Neural cell (in vitro differentiated cells): ENCODE results near the gene GPSM1. TPM values are rescaled to one million over a fixed set of nuclear protein-coding genes. Genes with fewer than 3 reads are reported as not detected.

ENCODE experiments used
- H2AFZ ChIP-seq: fragments of 200-600, 300-800 bp; sonication (generic), shearing (Covaris generic); 2 replicates; pipeline ENCODE4 v1.6.0; 2014; ENCODE audit warnings: low read depth, mild to moderate bottlenecking, antibody characterized with exemption, low read length, moderate library complexity
- H3F3A ChIP-seq: fragments of 200-600 bp; shearing (Covaris generic); 2 replicates; pipeline ENCODE4 v1.6.1; 2016; ENCODE audit warnings: mild to moderate bottlenecking, moderate library complexity, mixed read lengths, antibody characterized with exemption, low read length; ENCODE audit not compliant: insufficient read depth, poor library complexity, severe bottlenecking
- H3K27ac ChIP-seq: fragments of 200-600, 300-800 bp; sonication (generic), shearing (Covaris generic); 2 replicates; pipeline ENCODE4 v1.5.1; 2014; ENCODE audit warnings: mild to moderate bottlenecking, low read length, moderate library complexity
- H3K27me3 ChIP-seq: fragments of 300-800, 200-600 bp; sonication (generic), shearing (Covaris generic); 2 replicates; pipeline ENCODE4 v1.6.0; 2014; ENCODE audit warnings: mild to moderate bottlenecking, low read depth, low read length, moderate library complexity; ENCODE audit not compliant: insufficient read depth
- H3K36me3 ChIP-seq: fragments of 300-800, 200-600 bp; sonication (generic), shearing (Covaris generic); 2 replicates; pipeline ENCODE4 v1.5.1; 2014; ENCODE audit warnings: mild to moderate bottlenecking, antibody characterized with exemption, low read length, moderate library complexity; ENCODE audit not compliant: insufficient read depth
- H3K4me2 ChIP-seq: fragments of 300-800, 200-600 bp; sonication (generic), shearing (Covaris generic); 2 replicates; pipeline ENCODE4 v1.6.0; 2014; ENCODE audit warnings: mild to moderate bottlenecking, low read length
- H3K4me3 ChIP-seq: fragments of 300-800, 200-600 bp; sonication (generic), shearing (Covaris generic); 2 replicates; pipeline ENCODE4 v1.5.1; 2014; ENCODE audit warnings: mild to moderate bottlenecking, low read length, moderate library complexity
- H3K79me2 ChIP-seq: fragments of 200-600 bp; shearing (Covaris generic); replicated peaks from 2 replicates; pipeline ENCODE4 v1.6.0; 2014; ENCODE audit warnings: mild to moderate bottlenecking, low read length, moderate library complexity; ENCODE audit not compliant: insufficient read depth
- H3K9ac ChIP-seq: fragments of 300-800, 200-600 bp; sonication (generic), shearing (Covaris generic); 2 replicates; pipeline ENCODE4 v1.6.1; 2016; ENCODE audit warnings: mild to moderate bottlenecking, low read length, mixed read lengths
- H3K9me2 ChIP-seq: fragments of 200-600 bp; shearing (Covaris generic); 2 replicates; pipeline ENCODE4 v1.6.1; 2016; ENCODE audit warnings: mild to moderate bottlenecking, low read length, mixed read lengths; ENCODE audit not compliant: insufficient read depth
- H3K9me3 ChIP-seq: fragments of 200-600, 300-800 bp; sonication (generic), shearing (Covaris generic); 2 replicates; pipeline ENCODE4 v1.6.1; 2016; ENCODE audit warnings: mild to moderate bottlenecking, mixed run types, low read length, moderate library complexity, mixed read lengths
- H4K20me1 ChIP-seq: fragments of 200-600 bp; shearing (Covaris generic); 2 replicates; pipeline ENCODE4 v1.6.1; 2016; ENCODE audit warnings: mild to moderate bottlenecking, mixed run types; ENCODE audit not compliant: insufficient read depth
- EP300 ChIP-seq: fragments of 450-650 bp; conservative IDR thresholded peaks from 2 replicates; pipeline ENCODE4 v1.6.1; 2014; ENCODE audit warnings: antibody characterized with exemption, mild to moderate bottlenecking, moderate library complexity; ENCODE audit not compliant: poor library complexity, severe bottlenecking
- EZH2 ChIP-seq: fragments of 200-600, 300-800 bp; shearing (Covaris generic), sonication (generic); IDR thresholded peaks from 2 replicates; pipeline ENCODE4 v1.6.1; 2014; ENCODE audit warnings: antibody characterized with exemption, low read length, borderline replicate concordance, mild to moderate bottlenecking; ENCODE audit not compliant: insufficient read depth, poor library complexity, severe bottlenecking
- MXI1 ChIP-seq: fragments of 450-650 bp; conservative IDR thresholded peaks from 2 replicates; pipeline ENCODE4 v1.6.1; 2014; ENCODE audit warnings: antibody characterized with exemption, mild to moderate bottlenecking; ENCODE audit not compliant: poor library complexity, severe bottlenecking
- POLR2AphosphoS5 ChIP-seq: IDR thresholded peaks from 2 replicates; pipeline ENCODE4 v1.6.1; 2012
- RAD21 ChIP-seq: fragments of 450-650 bp; conservative IDR thresholded peaks from 2 replicates; pipeline ENCODE4 v1.6.1; 2014; ENCODE audit warnings: antibody characterized with exemption, mild to moderate bottlenecking, moderate library complexity
- SMC3 ChIP-seq: fragments of 450-650 bp; conservative IDR thresholded peaks from 2 replicates; pipeline ENCODE4 v1.6.1; 2014; ENCODE audit warnings: antibody characterized with exemption, mild to moderate bottlenecking, moderate library complexity; ENCODE audit not compliant: poor library complexity
- TAF1 ChIP-seq: IDR thresholded peaks from 2 replicates; pipeline ENCODE4 v1.6.1; 2012; ENCODE audit warnings: low read depth
- polyA plus RNA-seq: library from polyadenylated mRNA; depleted of rRNA; stranded (reverse); fragments of >200 nt; gene quantifications from 2 replicates; pipeline ENCODE4 v1.2.3, GENCODE V29; 2014
- TF ChIP-seq, protein P1 (sequence below): IDR thresholded peaks from 2 replicates; pipeline ENCODE4 v1.6.1; 2012; ENCODE audit warnings: borderline replicate concordance
- TF ChIP-seq, protein P2 (sequence below): fragments of 450-650 bp; IDR thresholded peaks from 2 replicates; pipeline ENCODE4 v1.5.1; 2014; ENCODE audit warnings: antibody characterized with exemption, mild to moderate bottlenecking, moderate library complexity; ENCODE audit not compliant: poor library complexity, severe bottlenecking

GPSM1 gene
- polyA plus RNA-seq, 1 donor from 2014 or later = 117 TPM

DNA sequence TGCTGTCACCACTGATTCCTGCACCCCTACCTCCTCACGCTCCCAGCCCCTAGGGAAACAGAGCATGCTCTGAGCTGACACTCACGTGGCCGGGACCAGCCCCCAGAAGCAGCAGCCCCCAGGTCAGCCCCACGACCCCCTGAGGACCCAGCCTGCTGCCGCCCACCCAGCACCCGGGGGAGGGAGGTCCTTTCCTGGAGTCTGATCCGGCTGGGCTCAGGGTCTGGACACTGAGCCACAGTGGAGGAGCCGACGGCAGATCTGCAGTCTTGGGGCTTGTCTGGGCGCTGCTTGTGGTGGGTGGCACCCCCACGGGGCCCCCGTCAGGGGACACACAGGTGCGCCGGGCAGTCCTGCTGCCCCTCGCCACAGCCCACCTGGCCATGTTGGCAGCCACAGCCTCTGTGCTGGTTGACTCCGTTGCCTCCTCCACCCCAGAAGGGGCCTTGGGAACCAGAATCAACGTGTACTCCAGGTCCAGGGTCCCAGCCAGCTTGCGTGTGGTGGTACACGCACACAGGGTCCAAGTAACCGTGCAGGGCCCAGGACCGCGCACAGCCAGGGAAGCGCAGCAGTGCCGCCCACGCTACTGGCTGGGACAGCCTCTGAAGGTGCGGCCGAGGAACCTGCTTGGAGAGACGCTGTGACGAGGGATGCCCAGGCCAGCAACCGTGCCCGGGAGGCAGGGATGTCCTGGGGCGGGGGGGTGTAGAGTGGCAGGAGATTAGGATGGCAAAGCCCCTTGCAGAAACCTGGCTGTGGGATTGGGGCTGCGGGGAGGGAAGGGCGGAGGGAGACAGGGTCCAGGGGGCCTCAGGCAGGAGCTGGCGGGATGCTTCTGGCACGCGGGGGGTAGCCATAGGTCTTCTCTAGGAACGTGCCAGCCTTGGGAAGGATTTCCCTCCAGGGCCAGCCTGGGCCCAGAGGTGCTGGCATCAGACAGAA, 32.7 kb downstream of the GPSM1 start:
- Histone ChIP-seq H3K36me3 (no peaks in the 10 kb centered on the region), H3K4me3 (no peak overlapping the region), H3K9me2 (no peaks in the 10 kb centered on the region), H3K79me2 (no peaks in the 10 kb centered on the region), H3K9me3 (no peaks in the 10 kb centered on the region), H3K27ac (no peak overlapping the region), H3F3A (no peaks in the 10 kb centered on the region), H4K20me1 (no peaks in the 10 kb centered on the region), H3K9ac (no peak overlapping the region), H2AFZ (no peak overlapping the region), H3K4me2 (no peak overlapping the region), H3K27me3 (no peaks in the 10 kb centered on the region)
- TF ChIP-seq MXI1 (no peak), EP300 (no peak), POLR2AphosphoS5 (no peak)

DNA sequence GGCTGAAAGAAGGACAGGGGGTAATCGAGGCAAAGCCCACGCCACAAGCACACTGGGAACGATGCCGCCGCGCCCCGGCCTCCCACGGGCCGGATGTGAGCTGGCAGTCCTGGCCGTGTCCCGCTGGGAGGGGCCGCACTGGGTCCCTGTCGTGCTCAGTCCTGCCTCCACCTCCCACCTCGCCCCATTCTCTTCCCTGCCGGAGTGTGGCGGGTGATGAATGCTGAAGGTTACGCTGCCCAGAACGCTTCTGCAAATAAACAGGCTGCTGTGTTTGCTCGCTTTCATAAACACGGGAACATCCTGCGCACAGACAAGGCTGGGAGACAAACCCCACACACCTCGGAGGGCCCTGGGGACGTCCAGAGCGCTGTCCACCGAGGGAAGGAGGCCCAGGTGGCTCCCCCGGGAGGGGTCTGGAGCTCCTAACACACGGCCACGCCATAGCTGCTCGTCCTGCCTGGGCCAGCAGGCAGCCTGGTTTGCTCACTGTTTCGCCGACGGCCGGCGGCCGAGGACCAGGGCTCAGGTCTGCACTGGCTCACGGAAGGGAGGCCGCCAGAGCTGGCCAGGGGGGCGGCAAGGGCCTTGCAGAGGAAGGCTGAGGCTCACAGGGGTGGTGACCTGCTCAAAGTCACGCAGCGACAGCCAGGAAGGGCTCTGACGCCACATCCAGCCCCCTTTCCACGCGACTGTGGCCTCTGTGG, 33.9 kb downstream of the GPSM1 start:
- Histone ChIP-seq H3K9me3 (no peaks in the 10 kb centered on the region), H3F3A (no peaks in the 10 kb centered on the region), H3K4me3 (no peak overlapping the region), H3K9me2 (no peaks in the 10 kb centered on the region), H3K4me2 (no peak overlapping the region), H3K79me2 (no peaks in the 10 kb centered on the region), H2AFZ (no peak overlapping the region), H3K27me3 (no peaks in the 10 kb centered on the region), H3K27ac (no peak overlapping the region), H3K36me3 (no peaks in the 10 kb centered on the region), H4K20me1 (no peaks in the 10 kb centered on the region), H3K9ac (no peak overlapping the region)
- TF ChIP-seq, protein P1, sequence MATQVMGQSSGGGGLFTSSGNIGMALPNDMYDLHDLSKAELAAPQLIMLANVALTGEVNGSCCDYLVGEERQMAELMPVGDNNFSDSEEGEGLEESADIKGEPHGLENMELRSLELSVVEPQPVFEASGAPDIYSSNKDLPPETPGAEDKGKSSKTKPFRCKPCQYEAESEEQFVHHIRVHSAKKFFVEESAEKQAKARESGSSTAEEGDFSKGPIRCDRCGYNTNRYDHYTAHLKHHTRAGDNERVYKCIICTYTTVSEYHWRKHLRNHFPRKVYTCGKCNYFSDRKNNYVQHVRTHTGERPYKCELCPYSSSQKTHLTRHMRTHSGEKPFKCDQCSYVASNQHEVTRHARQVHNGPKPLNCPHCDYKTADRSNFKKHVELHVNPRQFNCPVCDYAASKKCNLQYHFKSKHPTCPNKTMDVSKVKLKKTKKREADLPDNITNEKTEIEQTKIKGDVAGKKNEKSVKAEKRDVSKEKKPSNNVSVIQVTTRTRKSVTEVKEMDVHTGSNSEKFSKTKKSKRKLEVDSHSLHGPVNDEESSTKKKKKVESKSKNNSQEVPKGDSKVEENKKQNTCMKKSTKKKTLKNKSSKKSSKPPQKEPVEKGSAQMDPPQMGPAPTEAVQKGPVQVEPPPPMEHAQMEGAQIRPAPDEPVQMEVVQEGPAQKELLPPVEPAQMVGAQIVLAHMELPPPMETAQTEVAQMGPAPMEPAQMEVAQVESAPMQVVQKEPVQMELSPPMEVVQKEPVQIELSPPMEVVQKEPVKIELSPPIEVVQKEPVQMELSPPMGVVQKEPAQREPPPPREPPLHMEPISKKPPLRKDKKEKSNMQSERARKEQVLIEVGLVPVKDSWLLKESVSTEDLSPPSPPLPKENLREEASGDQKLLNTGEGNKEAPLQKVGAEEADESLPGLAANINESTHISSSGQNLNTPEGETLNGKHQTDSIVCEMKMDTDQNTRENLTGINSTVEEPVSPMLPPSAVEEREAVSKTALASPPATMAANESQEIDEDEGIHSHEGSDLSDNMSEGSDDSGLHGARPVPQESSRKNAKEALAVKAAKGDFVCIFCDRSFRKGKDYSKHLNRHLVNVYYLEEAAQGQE = no peak
- no peak for TF ChIP-seq TAF1
- no peak for TF ChIP-seq EP300
- TF ChIP-seq MXI1 = no peak
- no peak for TF ChIP-seq RAD21
- TF ChIP-seq POLR2AphosphoS5 = no peak
- no peak for TF ChIP-seq SMC3
- TF ChIP-seq EZH2 = no peak
- TF ChIP-seq, protein P2, sequence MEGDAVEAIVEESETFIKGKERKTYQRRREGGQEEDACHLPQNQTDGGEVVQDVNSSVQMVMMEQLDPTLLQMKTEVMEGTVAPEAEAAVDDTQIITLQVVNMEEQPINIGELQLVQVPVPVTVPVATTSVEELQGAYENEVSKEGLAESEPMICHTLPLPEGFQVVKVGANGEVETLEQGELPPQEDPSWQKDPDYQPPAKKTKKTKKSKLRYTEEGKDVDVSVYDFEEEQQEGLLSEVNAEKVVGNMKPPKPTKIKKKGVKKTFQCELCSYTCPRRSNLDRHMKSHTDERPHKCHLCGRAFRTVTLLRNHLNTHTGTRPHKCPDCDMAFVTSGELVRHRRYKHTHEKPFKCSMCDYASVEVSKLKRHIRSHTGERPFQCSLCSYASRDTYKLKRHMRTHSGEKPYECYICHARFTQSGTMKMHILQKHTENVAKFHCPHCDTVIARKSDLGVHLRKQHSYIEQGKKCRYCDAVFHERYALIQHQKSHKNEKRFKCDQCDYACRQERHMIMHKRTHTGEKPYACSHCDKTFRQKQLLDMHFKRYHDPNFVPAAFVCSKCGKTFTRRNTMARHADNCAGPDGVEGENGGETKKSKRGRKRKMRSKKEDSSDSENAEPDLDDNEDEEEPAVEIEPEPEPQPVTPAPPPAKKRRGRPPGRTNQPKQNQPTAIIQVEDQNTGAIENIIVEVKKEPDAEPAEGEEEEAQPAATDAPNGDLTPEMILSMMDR = no peak
